ENCODE results near the gene STK11.

GRCh38 chr19:1266916-1267476 lies 61.4 kb downstream of the STK11 start:
- peak; percentile 54 for TF ChIP-seq CTCF (IDR thresholded peaks at IDR 0.05; ENCODE audit: low read depth, low read length)
- TF ChIP-seq MAX (IDR thresholded peaks at IDR 0.05; ENCODE audit: low read depth, low read length), result peak; percentile 36; the same call in 1 of the 2 replicates
- TF ChIP-seq POLR2A (IDR thresholded peaks at IDR 0.05; ENCODE audit: extremely low read depth, insufficient read length), result no peak

Data from NB4 (cell line).